IMR-90 (cell line): ENCODE data around the gene BTBD2. TPM values are rescaled to one million over a fixed set of nuclear protein-coding genes. Genes with fewer than 3 reads are reported as not detected.

ENCODE experiments used
- ATAC-seq: fragments of 200-7000 bp; cut with Tn5 transposase; 2 replicates; pipeline ENCODE4 v1.9.1; 2020; ENCODE audit warnings: low read depth, mild to moderate bottlenecking, moderate library complexity
- BruUV-seq: library from RNA; stranded (reverse); fragments of 400-500 nt; replicated peaks from 2 replicates; lab custom pipeline; 2021; lab: Mats Ljungman, UMichigan
- CTCF ChIA-PET: fragments of 300-600 bp; formaldehyde crosslinking; extraction: SDS; loops from one replicate; lab custom pipeline; 2021; ENCODE audit warnings: antibody characterized with exemption; lab: Yijun Ruan, JAX
- POLR2A ChIA-PET: fragments of 300-600 bp; sonication (Branson Sonifier 250); formaldehyde crosslinking; loops from one replicate; lab custom pipeline; 2022; ENCODE audit warnings: antibody characterized with exemption; ENCODE audit not compliant: unreplicated experiment; lab: Charles Lee
- DNase-seq: peaks from one replicate; pipeline ENCODE4 v3.0.0; 2013
- H2AFZ ChIP-seq: replicated peaks from 2 replicates; pipeline ENCODE3; 2013; ENCODE audit warnings: low read length, mild to moderate bottlenecking; ENCODE audit not compliant: poor library complexity
- H2AK5ac ChIP-seq: 2 replicates; pipeline ENCODE4 v1.6.1; 2013; ENCODE audit warnings: low read depth, low read length, inconsistent platforms
- H2AK9ac ChIP-seq: replicated peaks from 2 replicates; pipeline ENCODE3; 2013; ENCODE audit warnings: mild to moderate bottlenecking, low read depth, low read length, moderate library complexity; ENCODE audit not compliant: poor library complexity
- H2BK120ac ChIP-seq: 2 replicates; pipeline ENCODE4 v1.6.1; 2013; ENCODE audit warnings: low read depth, low read length, inconsistent platforms
- H2BK15ac ChIP-seq: 3 replicates; pipeline ENCODE4 v1.6.1; 2013; ENCODE audit warnings: low read depth, low read length, inconsistent platforms
- H2BK20ac ChIP-seq: 2 replicates; pipeline ENCODE4 v1.6.1; 2013; ENCODE audit warnings: low read depth, mild to moderate bottlenecking, inconsistent platforms, low read length, moderate library complexity
- H2BK5ac ChIP-seq: 2 replicates; pipeline ENCODE4 v1.6.1; 2013; ENCODE audit warnings: mild to moderate bottlenecking, low read depth, low read length, inconsistent platforms; ENCODE audit not compliant: poor library complexity, severe bottlenecking
- H3K14ac ChIP-seq: replicated peaks from 2 replicates; pipeline ENCODE4 v1.6.1; 2013; ENCODE audit warnings: low read depth, low read length, inconsistent platforms
- H3K18ac ChIP-seq: 2 replicates; pipeline ENCODE4 v1.6.1; 2013; ENCODE audit warnings: low read depth, low read length, control low read depth
- H3K23ac ChIP-seq: 2 replicates; pipeline ENCODE4 v1.6.1; 2013; ENCODE audit warnings: low read depth, low read length, inconsistent platforms
- H3K27ac ChIP-seq: 2 replicates; pipeline ENCODE4 v1.5.1; 2013; ENCODE audit warnings: mild to moderate bottlenecking, control low read depth, low read length; ENCODE audit not compliant: insufficient read depth
- H3K27me3 ChIP-seq: 2 replicates; pipeline ENCODE4 v1.6.1; 2013; ENCODE audit warnings: low read length; ENCODE audit not compliant: control insufficient read depth, insufficient read depth
- H3K36me3 ChIP-seq: 2 replicates; pipeline ENCODE4 v1.6.1; 2013; ENCODE audit warnings: low read length, mixed read lengths; ENCODE audit not compliant: control insufficient read depth, insufficient read depth
- H3K4ac ChIP-seq: 2 replicates; pipeline ENCODE4 v1.6.1; 2013; ENCODE audit warnings: low read depth, low read length, inconsistent platforms
- H3K4me1 ChIP-seq: 2 replicates; pipeline ENCODE4 v1.6.1; 2013; ENCODE audit warnings: low read length, mixed read lengths; ENCODE audit not compliant: control insufficient read depth, insufficient read depth
- H3K4me2 ChIP-seq: 2 replicates; pipeline ENCODE4 v1.6.1; 2013; ENCODE audit warnings: low read depth, mild to moderate bottlenecking, control low read depth, low read length, moderate library complexity
- H3K4me3 ChIP-seq: 2 replicates; pipeline ENCODE4 v1.5.1; 2013; ENCODE audit warnings: low read depth, mild to moderate bottlenecking, control low read depth, low read length, moderate library complexity; ENCODE audit not compliant: insufficient read depth
- H3K56ac ChIP-seq: 2 replicates; pipeline ENCODE4 v1.6.1; 2013; ENCODE audit warnings: low read length, inconsistent platforms; ENCODE audit not compliant: insufficient read depth; ENCODE audit errors: extremely low read depth
- H3K79me1 ChIP-seq, 2 experiments: 2 replicates each; pipeline ENCODE4 v1.6.1; 2013; ENCODE audit warnings: low read length in 2 of 2, inconsistent platforms in 1 of 2, low read depth in 1 of 2
- H3K9ac ChIP-seq: 2 replicates; pipeline ENCODE4 v1.6.1; 2013; ENCODE audit warnings: low read depth, low read length, control low read depth
- H3K9me1 ChIP-seq: 2 replicates; pipeline ENCODE4 v1.6.1; 2013; ENCODE audit warnings: low read length, inconsistent platforms; ENCODE audit not compliant: insufficient read depth
- H3K9me3 ChIP-seq: 2 replicates; pipeline ENCODE4 v1.6.1; 2013; ENCODE audit warnings: low read length; ENCODE audit not compliant: control insufficient read depth, insufficient read depth
- H4K20me1 ChIP-seq: 2 replicates; pipeline ENCODE4 v1.6.1; 2013; ENCODE audit warnings: low read length, inconsistent platforms; ENCODE audit not compliant: insufficient read depth
- H4K5ac ChIP-seq: 2 replicates; pipeline ENCODE4 v1.6.1; 2013; ENCODE audit warnings: mild to moderate bottlenecking, low read depth, low read length, control low read depth
- H4K8ac ChIP-seq, 2 experiments: 2 replicates each; pipeline ENCODE4 v1.6.1; 2013; ENCODE audit warnings: low read depth in 2 of 2, low read length in 2 of 2, control low read depth in 1 of 2, inconsistent platforms in 1 of 2
- H4K91ac ChIP-seq: 2 replicates; pipeline ENCODE4 v1.6.1; 2013; ENCODE audit warnings: low read depth, low read length, inconsistent platforms; ENCODE audit not compliant: insufficient read depth
- BHLHE40 ChIP-seq: fragments of 150-350 bp; IDR thresholded peaks from 2 replicates; pipeline ENCODE4 v1.6.1; 2016; ENCODE audit warnings: mild to moderate bottlenecking, low read depth, low read length
- CEBPB ChIP-seq: IDR thresholded peaks from 2 replicates; pipeline ENCODE4 v1.6.1; 2012; ENCODE audit warnings: low read depth, low read length, improper control_type of control experiment
- CHD1 ChIP-seq: IDR thresholded peaks from 2 replicates; pipeline ENCODE4 v1.6.1; 2012; ENCODE audit warnings: low read depth, low read length, improper control_type of control experiment
- CTCF ChIP-seq: conservative IDR thresholded peaks from 2 replicates; pipeline ENCODE4 v1.5.1; 2012; ENCODE audit warnings: mild to moderate bottlenecking, low read depth, low read length, improper control_type of control experiment
- ELK1 ChIP-seq: fragments of 150-350 bp; IDR thresholded peaks from 2 replicates; pipeline ENCODE4 v1.6.1; 2016; ENCODE audit warnings: low read depth, mild to moderate bottlenecking, low read length, moderate library complexity, borderline replicate concordance
- FOS ChIP-seq: fragments of 150-350 bp; IDR thresholded peaks from 2 replicates; pipeline ENCODE4 v1.6.1; 2016; ENCODE audit warnings: low read depth, low read length
- MAFK ChIP-seq: IDR thresholded peaks from 2 replicates; pipeline ENCODE4 v1.6.1; 2012; ENCODE audit warnings: low read depth, low read length, improper control_type of control experiment
- MAZ ChIP-seq: IDR thresholded peaks from 2 replicates; pipeline ENCODE4 v1.6.1; 2012; ENCODE audit warnings: low read depth, mild to moderate bottlenecking, low read length, improper control_type of control experiment, moderate library complexity, borderline replicate concordance
- MXI1 ChIP-seq: IDR thresholded peaks from 2 replicates; pipeline ENCODE4 v1.6.1; 2012; ENCODE audit warnings: low read depth, mild to moderate bottlenecking, low read length, moderate library complexity, borderline replicate concordance
- NFE2L2 ChIP-seq: fragments of 150-350 bp; IDR thresholded peaks from 2 replicates; pipeline ENCODE4 v1.6.1; 2016; ENCODE audit warnings: low read depth, mild to moderate bottlenecking, low read length
- POLR2A ChIP-seq: IDR thresholded peaks from 2 replicates; pipeline ENCODE4 v1.6.1; 2012; ENCODE audit warnings: mild to moderate bottlenecking, low read depth, low read length
- RAD21 ChIP-seq: IDR thresholded peaks from 2 replicates; pipeline ENCODE4 v1.6.1; 2012; ENCODE audit warnings: low read length, improper control_type of control experiment
- RCOR1 ChIP-seq: IDR thresholded peaks from 2 replicates; pipeline ENCODE4 v1.6.1; 2012; ENCODE audit warnings: mild to moderate bottlenecking, low read length, improper control_type of control experiment; ENCODE audit not compliant: insufficient replicate concordance
- SMC3 ChIP-seq: fragments of 150-350 bp; IDR thresholded peaks from 2 replicates; pipeline ENCODE4 v1.6.1; 2016; ENCODE audit warnings: low read depth, mild to moderate bottlenecking, antibody characterized with exemption, low read length, moderate library complexity
- USF2 ChIP-seq: fragments of 150-350 bp; IDR thresholded peaks from 2 replicates; pipeline ENCODE4 v1.6.1; 2017; ENCODE audit warnings: mild to moderate bottlenecking, antibody characterized with exemption, low read length, low read depth
- WGBS, 2 experiments: methylation state at CpG; one replicate each; pipeline versions ENCODE4 v1.1.5 to v1.1.7; 2013; ENCODE audit warnings: missing lambda C conversion rate in 2 of 2; ENCODE audit not compliant: insufficient read length in 1 of 2; ENCODE audit errors: extremely low coverage in 2 of 2; 5-methylcytosine and 5-hydroxymethylcytosine counted together
- dilution Hi-C: fragments of 300-500 bp; cut with HindIII; formaldehyde crosslinking; loops from one replicate; pipeline ENCODE4 v1.14.3; 2018; ENCODE audit warnings: low sequenced_read_pairs; ENCODE audit not compliant: unreplicated experiment
- in situ Hi-C: fragments of 300-500 bp; cut with MboI; formaldehyde crosslinking; loops from 3 replicates; pipeline ENCODE4 v1.14.3; 2019; ENCODE audit warnings: low sequenced_read_pairs, inconsistent platforms, mixed read lengths
- intact Hi-C: fragments of 100-400 bp; cut with micrococcal nuclease; formaldehyde crosslinking; loops from 2 replicates; pipeline ENCODE4 v1.10.0; 2022
- polyA plus RNA-seq, 3 experiments: library from polyadenylated mRNA; depleted of rRNA; stranded (reverse); fragments of >200 nt; gene quantifications; 2 replicates each; pipeline ENCODE4 v1.2.3, GENCODE V29; 2012; ENCODE audit warnings: low replicate concordance in 1 of 3
- total RNA-seq: library from RNA; depleted of rRNA; stranded (reverse); fragments of >200 nt; gene quantifications from 2 replicates; pipeline ENCODE4 v1.2.3, GENCODE V29; 2012

The BTBD2 gene
- total and polyA plus RNA-seq, 2 of the 4 experiments (the other 2 are of a cell fraction), result 24.4 to 65.7 TPM

GRCh38 chr19:1985588-1986356 is 29.7 kb downstream of the BTBD2 start:
- ATAC-seq, result no peak; the same call in 1 of the 2 replicates
- intact Hi-C loops (no loop called here), in situ Hi-C loops (no loop called here), dilution Hi-C loops (no loop called here)
- H3K9ac ChIP-seq, result no peak overlapping the region
- H2AK5ac ChIP-seq, result no peak overlapping the region
- H4K91ac ChIP-seq, result no peak overlapping the region
- H4K20me1 ChIP-seq, result peaks cover 11% of the 10 kb centered on the region
- 92% methylated on average over 32 of the region's 44 CpGs; no CpG with 5 or more reads in 1 of the 2 experiments for WGBS, 2 experiments
- H3K4me3 ChIP-seq, result no peak overlapping the region
- H3K9me3 ChIP-seq, result no peaks in the 10 kb centered on the region
- no peaks in the 10 kb centered on the region for H3K4me1 ChIP-seq
- H3K27me3 ChIP-seq, result no peaks in the 10 kb centered on the region
- H4K8ac ChIP-seq, result no peak overlapping the region
- no peak overlapping the region for H3K56ac ChIP-seq
- H3K9me1 ChIP-seq, result no peaks in the 10 kb centered on the region
- peaks cover 61% of the 10 kb centered on the region for H3K36me3 ChIP-seq
- no peak overlapping the region for H2BK15ac ChIP-seq
- BruUV-seq, result no TSS peak
- H3K4me2 ChIP-seq, result no peak overlapping the region
- H2BK20ac ChIP-seq, result no peak overlapping the region
- no peak overlapping the region for H3K18ac ChIP-seq
- H2BK120ac ChIP-seq, result no peak overlapping the region
- ChIA-PET CTCF (no interaction called here), POLR2A (no interaction called here)
- no peak overlapping the region for H3K27ac ChIP-seq
- no peak overlapping the region for H3K4ac ChIP-seq
- no peak overlapping the region for H3K14ac ChIP-seq
- no peak overlapping the region for H3K23ac ChIP-seq
- no peak overlapping the region for H2AFZ ChIP-seq
- no peak overlapping the region for H2AK9ac ChIP-seq
- DNase-seq, result no peak
- no peak overlapping the region for H2BK5ac ChIP-seq
- peaks cover 0 to 7% of the 10 kb centered on the region in 2 experiments; a peak in 1 of 4 replicates for H3K79me1 ChIP-seq
- no peak overlapping the region for H4K5ac ChIP-seq
- no peak for TF ChIP-seq CEBPB
- TF ChIP-seq CTCF, result no peak
- TF ChIP-seq CHD1, result no peak
- TF ChIP-seq USF2, result no peak
- TF ChIP-seq RAD21, result no peak
- no peak for TF ChIP-seq MAFK
- TF ChIP-seq MXI1, result no peak
- no peak for TF ChIP-seq RCOR1
- no peak for TF ChIP-seq BHLHE40
- no peak for TF ChIP-seq MAZ
- TF ChIP-seq ELK1, result no peak
- no peak for TF ChIP-seq FOS
- TF ChIP-seq NFE2L2, result no peak
- no peak for TF ChIP-seq POLR2A
- no peak for TF ChIP-seq SMC3
